ENCODE results near the gene NEK5.
"Not testable (repeated sequence)": the region's sequence is repeated elsewhere in the genome, so short reads cannot be mapped to it uniquely, and the experiment has no call there.

The NEK5 gene, protein sequence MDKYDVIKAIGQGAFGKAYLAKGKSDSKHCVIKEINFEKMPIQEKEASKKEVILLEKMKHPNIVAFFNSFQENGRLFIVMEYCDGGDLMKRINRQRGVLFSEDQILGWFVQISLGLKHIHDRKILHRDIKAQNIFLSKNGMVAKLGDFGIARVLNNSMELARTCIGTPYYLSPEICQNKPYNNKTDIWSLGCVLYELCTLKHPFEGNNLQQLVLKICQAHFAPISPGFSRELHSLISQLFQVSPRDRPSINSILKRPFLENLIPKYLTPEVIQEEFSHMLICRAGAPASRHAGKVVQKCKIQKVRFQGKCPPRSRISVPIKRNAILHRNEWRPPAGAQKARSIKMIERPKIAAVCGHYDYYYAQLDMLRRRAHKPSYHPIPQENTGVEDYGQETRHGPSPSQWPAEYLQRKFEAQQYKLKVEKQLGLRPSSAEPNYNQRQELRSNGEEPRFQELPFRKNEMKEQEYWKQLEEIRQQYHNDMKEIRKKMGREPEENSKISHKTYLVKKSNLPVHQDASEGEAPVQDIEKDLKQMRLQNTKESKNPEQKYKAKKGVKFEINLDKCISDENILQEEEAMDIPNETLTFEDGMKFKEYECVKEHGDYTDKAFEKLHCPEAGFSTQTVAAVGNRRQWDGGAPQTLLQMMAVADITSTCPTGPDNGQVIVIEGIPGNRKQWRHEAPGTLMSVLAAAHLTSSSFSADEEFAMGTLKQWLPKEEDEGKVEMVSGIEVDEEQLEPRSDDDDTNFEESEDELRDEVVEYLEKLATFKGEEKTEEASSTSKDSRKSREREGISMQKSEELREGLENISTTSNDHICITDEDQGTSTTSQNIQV

DNA sequence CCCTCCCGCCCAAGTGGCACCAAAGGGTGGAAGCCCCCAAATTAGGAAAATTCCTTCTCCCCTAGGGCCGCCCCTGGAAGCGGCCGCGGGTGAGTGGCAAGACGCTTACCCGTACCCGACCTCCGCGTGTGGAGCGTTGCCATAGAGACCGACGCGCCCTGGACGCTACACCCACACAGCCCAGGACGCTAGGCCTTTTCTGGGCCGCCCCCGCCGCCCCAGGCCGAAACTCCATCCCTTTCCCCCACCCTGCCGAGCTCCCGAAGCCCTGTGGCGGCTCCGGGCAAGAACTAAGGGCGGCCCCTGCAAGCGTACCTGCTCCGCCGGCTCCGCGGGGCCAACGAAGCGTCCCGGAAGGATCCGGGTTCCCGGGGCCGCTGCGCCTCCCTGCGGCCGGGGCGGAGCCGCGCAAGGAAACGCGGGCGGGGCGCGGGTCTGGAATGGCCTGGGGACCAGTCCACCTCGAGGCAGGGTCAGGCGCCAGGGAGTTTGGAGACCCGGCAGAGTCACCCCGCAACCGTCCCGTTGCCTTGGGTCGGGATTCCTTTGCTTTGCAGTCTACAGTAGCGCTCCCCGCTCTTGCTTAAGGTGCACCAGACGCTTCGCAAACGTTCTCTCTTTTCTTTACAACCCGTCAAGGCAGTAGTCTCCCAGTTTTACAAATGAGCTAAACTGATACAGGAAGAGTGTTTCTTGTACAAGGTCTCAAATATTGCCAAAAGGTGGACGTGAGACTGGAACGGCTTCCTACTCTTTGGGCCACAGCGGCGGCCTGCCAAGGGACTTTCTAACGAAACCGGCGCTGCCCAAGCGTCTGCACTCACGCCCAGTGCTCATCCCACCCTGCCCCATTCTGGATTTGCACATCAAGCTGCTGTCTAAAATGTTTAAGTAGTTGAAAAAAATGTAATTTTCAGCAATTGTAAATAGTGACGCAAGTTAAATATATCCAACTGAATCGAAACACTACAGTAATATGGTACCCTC, at the start of gene NEK5:
NEK5 (minus strand) TSS at position 360 of the 987 bp plus-strand sequence. CDS start 1,591 bp downstream, outside the sequence.
- peak; percentile 73 for DNase-seq (ENCODE audit: low spot score)
- ChIA-PET POLR2A (ENCODE audit: low non-redundant PET) (no interaction called here), CTCF (interaction anchor here (0.5 to 3.1 kb wide), 5 partner anchors 10 to 310 kb away, joined by 3 to 38 read pairs (median 4); no protein-coding TSS in a partner anchor)
- 0 out of 2 replicates have a peak within 1 kb of the TSS, but pooled peaks have one; percentile 15 for H3K27ac ChIP-seq
- TF ChIP-seq, protein P1, sequence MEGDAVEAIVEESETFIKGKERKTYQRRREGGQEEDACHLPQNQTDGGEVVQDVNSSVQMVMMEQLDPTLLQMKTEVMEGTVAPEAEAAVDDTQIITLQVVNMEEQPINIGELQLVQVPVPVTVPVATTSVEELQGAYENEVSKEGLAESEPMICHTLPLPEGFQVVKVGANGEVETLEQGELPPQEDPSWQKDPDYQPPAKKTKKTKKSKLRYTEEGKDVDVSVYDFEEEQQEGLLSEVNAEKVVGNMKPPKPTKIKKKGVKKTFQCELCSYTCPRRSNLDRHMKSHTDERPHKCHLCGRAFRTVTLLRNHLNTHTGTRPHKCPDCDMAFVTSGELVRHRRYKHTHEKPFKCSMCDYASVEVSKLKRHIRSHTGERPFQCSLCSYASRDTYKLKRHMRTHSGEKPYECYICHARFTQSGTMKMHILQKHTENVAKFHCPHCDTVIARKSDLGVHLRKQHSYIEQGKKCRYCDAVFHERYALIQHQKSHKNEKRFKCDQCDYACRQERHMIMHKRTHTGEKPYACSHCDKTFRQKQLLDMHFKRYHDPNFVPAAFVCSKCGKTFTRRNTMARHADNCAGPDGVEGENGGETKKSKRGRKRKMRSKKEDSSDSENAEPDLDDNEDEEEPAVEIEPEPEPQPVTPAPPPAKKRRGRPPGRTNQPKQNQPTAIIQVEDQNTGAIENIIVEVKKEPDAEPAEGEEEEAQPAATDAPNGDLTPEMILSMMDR (conservative IDR thresholded peaks at IDR 0.05; ENCODE audit: low read depth) = peak; percentile 85

DNA sequence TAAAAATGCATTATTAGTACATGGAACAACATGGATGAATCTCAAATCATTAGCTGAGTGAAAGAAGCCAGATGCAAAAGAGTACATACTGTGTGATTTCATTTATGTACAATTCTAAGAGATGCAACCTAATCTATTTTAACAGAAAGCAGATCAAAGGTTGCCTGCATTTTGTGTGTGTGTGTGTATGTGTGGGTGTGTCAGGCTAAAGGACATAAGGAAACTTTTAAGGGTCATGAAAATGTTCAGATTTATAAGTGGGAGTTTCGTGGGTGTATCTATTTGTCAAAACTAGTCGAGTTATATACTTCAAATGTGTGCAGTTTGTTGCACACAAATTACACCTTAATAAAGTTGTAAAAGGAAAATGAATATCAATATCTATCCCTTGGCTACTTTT, 48.4 kb upstream of the NEK5 start:
- no peak for DNase-seq (ENCODE audit: low spot score)
- ChIA-PET CTCF (no interaction called here), POLR2A (ENCODE audit: low non-redundant PET) (no interaction called here)
- H3K27ac ChIP-seq = no peak overlapping the region
- TF ChIP-seq, protein P1 (conservative IDR thresholded peaks at IDR 0.05; ENCODE audit: low read depth) = no peak

DNA sequence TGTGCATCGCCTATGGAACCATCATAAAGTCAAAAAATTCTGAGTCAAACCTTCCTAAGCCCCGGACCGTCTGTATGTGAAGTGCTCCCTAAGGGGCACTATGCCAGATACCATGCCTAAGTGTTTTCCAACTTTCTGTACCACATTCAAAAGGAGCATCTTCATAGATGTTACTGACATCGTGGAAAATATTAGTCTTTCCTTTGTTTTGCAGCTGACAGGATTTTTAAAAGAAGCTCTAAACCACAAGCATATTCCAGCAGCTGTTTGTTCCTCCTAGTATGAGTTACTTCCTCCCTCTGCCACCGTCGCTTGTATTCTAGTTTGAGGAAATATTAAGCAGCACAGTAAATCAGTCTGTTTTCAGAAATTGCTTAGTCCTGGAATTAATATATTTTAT, 45.1 kb upstream of the NEK5 start:
- H3K27ac ChIP-seq; POLR2A ChIA-PET (ENCODE audit: low non-redundant PET); DNase-seq (ENCODE audit: low spot score): not testable (repeated sequence)
- CTCF ChIA-PET = interaction anchor here (0.6 kb wide), 1 partner anchor 295 kb away, joined by 3 read pairs; no protein-coding TSS in a partner anchor

DNA sequence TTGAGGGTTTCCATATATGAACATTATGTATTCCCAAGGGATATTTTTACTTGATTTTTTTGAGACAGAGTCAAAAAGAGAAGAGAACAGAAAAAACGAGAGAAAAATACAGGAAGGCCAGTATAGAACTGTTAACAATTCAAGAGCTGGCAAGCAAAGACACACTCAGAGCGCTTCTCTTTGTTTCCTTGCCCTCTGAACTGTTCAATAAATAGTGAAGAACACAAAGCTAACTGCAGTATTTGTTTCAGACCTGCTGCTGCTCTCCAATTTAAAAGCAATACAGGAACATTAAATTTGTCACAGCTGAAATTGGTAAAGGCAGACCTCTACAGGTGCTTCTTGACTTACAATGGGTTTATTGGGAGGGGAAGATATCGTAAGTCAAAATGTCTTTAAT, 44.5 kb upstream of the NEK5 start:
- POLR2A ChIA-PET (ENCODE audit: low non-redundant PET) = no interaction called here
- CTCF ChIA-PET = no interaction called here
- no peak for DNase-seq (ENCODE audit: low spot score)
- no peak overlapping the region for H3K27ac ChIP-seq
- TF ChIP-seq, protein P1 (conservative IDR thresholded peaks at IDR 0.05; ENCODE audit: low read depth) = no peak

DNA sequence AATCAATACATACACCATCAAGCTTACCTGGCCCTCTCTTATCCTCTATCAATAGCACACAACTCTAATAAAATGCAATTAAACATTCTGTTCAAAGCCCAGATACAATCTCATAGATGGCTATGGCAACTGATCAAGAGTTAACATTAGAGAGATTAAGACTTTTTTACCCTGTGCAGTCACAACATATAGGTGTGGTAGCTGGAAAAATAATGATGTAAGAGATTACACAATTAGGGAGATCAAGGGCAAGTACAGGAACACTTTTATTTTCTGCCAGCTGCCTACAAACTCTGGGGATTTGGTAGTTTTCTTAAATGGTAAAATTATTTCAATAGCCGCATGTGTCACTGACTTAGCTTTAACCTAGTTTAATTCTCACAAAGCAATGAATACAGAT, 42.8 kb upstream of the NEK5 start:
- CTCF ChIA-PET = interaction anchor here (0.6 to 0.8 kb wide), 2 partner anchors 13 to 356 kb away, joined by 3 read pairs; partner anchors contain the start of gene NEK3
- H3K27ac ChIP-seq; DNase-seq (ENCODE audit: low spot score); POLR2A ChIA-PET (ENCODE audit: low non-redundant PET): not testable (repeated sequence)

DNA sequence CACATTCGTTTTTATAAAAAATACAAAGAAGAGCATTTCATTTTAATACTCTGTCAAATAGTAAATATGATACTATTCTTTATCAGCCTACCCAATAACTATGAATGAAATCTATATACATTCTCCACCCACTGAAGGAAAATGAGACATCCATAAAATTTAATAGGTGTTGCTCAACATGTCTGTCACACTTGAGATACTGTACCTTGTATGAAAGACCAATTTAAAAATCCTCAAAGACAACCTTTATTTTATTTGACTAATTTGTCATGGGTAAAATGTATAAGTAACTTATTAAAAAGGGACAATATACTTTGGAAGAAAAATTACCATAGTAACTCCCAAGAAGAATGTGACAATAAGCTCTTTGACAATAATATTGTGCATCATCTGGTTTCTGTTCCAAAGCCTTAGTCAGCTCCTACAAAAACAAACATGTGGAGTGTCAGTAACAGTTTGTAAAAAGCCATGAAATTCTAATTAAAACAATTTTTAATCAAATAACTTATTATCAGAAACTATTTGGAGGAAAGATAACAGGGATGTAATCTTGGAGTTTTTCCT, 42.0 kb upstream of the NEK5 start:
- DNase-seq (ENCODE audit: low spot score); H3K27ac ChIP-seq; POLR2A ChIA-PET (ENCODE audit: low non-redundant PET); CTCF ChIA-PET: not testable (repeated sequence)

DNA sequence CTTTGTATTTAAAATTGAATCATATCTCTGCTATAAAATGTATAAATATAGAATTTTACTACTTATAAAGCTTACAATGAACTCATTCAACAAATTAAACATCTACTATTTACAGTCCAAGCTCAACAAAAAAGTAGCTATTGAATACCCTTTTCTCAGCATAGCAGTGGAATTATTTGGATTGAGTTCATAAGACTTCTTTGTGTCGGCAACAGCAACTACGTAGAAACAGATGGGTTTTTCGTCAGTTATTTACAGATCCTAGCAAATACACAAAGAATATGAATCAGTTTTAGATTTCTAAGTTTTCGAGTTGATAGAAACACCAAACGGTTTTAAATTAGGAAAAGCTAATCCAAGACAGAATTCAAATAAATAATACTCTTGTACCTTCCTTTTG, 41.0 kb upstream of the NEK5 start:
- CTCF ChIA-PET = no interaction called here
- no peak overlapping the region for H3K27ac ChIP-seq
- POLR2A ChIA-PET (ENCODE audit: low non-redundant PET) = no interaction called here
- DNase-seq (ENCODE audit: low spot score) = no peak
- TF ChIP-seq, protein P1 (conservative IDR thresholded peaks at IDR 0.05; ENCODE audit: low read depth) = no peak

All from RWPE1 (cell line).